GM23248 (cell line): Measurements from ENCODE around the gene PARD3B.

Experiments
- EZH2 ChIP-seq: fragments of 200-600 bp; sonication (generic); IDR thresholded peaks from 2 replicates; pipeline ENCODE4 v1.6.1; 2018; ENCODE audit warnings: antibody characterized with exemption, mild to moderate bottlenecking; ENCODE audit not compliant: insufficient read depth, poor library complexity, severe bottlenecking
- EZH2phosphoT487 ChIP-seq: fragments of 200-600 bp; sonication (generic); IDR thresholded peaks from 2 replicates; pipeline ENCODE4 v1.6.1; 2018; ENCODE audit warnings: antibody characterized with exemption, moderate library complexity, mild to moderate bottlenecking, low read depth; ENCODE audit not compliant: insufficient read depth

DNA sequence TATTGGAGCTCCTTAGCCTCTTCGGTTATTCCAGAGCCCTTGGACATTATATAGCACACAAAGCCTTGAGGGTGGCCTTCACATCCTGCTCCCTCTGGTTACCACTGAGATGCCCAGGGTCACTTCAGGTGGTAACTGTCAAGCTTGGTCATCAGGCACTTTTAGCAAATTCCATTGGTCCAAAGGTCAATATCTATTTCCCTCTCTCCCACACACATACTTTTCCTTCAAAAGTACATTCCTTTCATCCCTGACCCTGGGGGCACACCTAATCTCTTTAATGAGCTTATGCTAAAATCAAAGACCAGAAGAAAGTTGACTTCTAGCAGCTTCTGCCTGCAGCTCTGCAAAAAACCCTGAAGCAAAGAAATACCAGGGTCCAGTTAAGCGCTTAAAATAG is 965.1 kb downstream of the PARD3B start:
- no peak for TF ChIP-seq EZH2
- TF ChIP-seq EZH2phosphoT487, result no peak
